ENCODE results near the gene VTI1A.

The VTI1A gene

GRCh38 chr10:112672706-112673105 lies 225.7 kb downstream of the VTI1A start:
- H3K27ac ChIP-seq (ENCODE audit: low read length): no peak overlapping the region
- no peak overlapping the region for H3K9ac ChIP-seq (ENCODE audit: low read depth, low read length)
- H3K36me3 ChIP-seq (ENCODE audit: insufficient read depth, low read depth, low read length): no peaks in the 10 kb centered on the region
- H3K27me3 ChIP-seq (ENCODE audit: insufficient read depth, low read length): no peaks in the 10 kb centered on the region
- H3K4me1 ChIP-seq (ENCODE audit: insufficient read depth, low read length): peaks cover 19% of the 10 kb centered on the region
- H3K4me3 ChIP-seq (ENCODE audit: low read length): no peak overlapping the region
- no peaks in the 10 kb centered on the region for H3K9me3 ChIP-seq (ENCODE audit: insufficient read depth, low read depth, low read length)

GRCh38 chr10:112675560-112676083 lies 228.6 kb downstream of the VTI1A start:
- Histone ChIP-seq H3K9me3 (ENCODE audit: insufficient read depth, low read depth, low read length) (no peaks in the 10 kb centered on the region), H3K27ac (ENCODE audit: low read length) (no peak overlapping the region), H3K9ac (ENCODE audit: low read depth, low read length) (no peak overlapping the region), H3K36me3 (ENCODE audit: insufficient read depth, low read depth, low read length) (no peaks in the 10 kb centered on the region), H3K27me3 (ENCODE audit: insufficient read depth, low read length) (no peaks in the 10 kb centered on the region), H3K4me3 (ENCODE audit: low read length) (no peak overlapping the region), H3K4me1 (ENCODE audit: insufficient read depth, low read length) (peaks cover 33% of the 10 kb centered on the region)

GRCh38 chr10:112677689-112678088 lies 230.7 kb downstream of the VTI1A start:
- Histone ChIP-seq H3K9ac (ENCODE audit: low read depth, low read length) (no peak overlapping the region), H3K27ac (ENCODE audit: low read length) (no peak overlapping the region), H3K36me3 (ENCODE audit: insufficient read depth, low read depth, low read length) (no peaks in the 10 kb centered on the region)

GRCh38 chr10:112678581-112678980 lies 231.6 kb downstream of the VTI1A start:
- peaks cover 27% of the 10 kb centered on the region for H3K4me1 ChIP-seq (ENCODE audit: insufficient read depth, low read length)
- no peaks in the 10 kb centered on the region for H3K27me3 ChIP-seq (ENCODE audit: insufficient read depth, low read length)
- H3K27ac ChIP-seq (ENCODE audit: low read length): peak overlapping the region; percentile 96
- H3K36me3 ChIP-seq (ENCODE audit: insufficient read depth, low read depth, low read length): no peaks in the 10 kb centered on the region
- peak overlapping the region; percentile 32; the same call in 1 of the 2 replicates for H3K4me3 ChIP-seq (ENCODE audit: low read length)
- H3K9me3 ChIP-seq (ENCODE audit: insufficient read depth, low read depth, low read length): no peaks in the 10 kb centered on the region
- peak overlapping the region; percentile 47; the same call in 1 of the 2 replicates for H3K9ac ChIP-seq (ENCODE audit: low read depth, low read length)

More at GRCh38 chr10:112677689-112678088, 230.7 kb downstream of the VTI1A start:
- Histone ChIP-seq H3K27me3 (ENCODE audit: insufficient read depth, low read length) (no peaks in the 10 kb centered on the region), H3K9me3 (ENCODE audit: insufficient read depth, low read depth, low read length) (no peaks in the 10 kb centered on the region), H3K4me1 (ENCODE audit: insufficient read depth, low read length) (peaks cover 27% of the 10 kb centered on the region), H3K4me3 (ENCODE audit: low read length) (no peak overlapping the region)

GRCh38 chr10:112678987-112679386 lies 232.0 kb downstream of the VTI1A start:
- no peaks in the 10 kb centered on the region for H3K9me3 ChIP-seq (ENCODE audit: insufficient read depth, low read depth, low read length)
- H3K36me3 ChIP-seq (ENCODE audit: insufficient read depth, low read depth, low read length): no peaks in the 10 kb centered on the region
- H3K4me3 ChIP-seq (ENCODE audit: low read length): 0 out of 2 replicates have a peak overlapping the region, but pooled peaks have one; percentile 18
- no peaks in the 10 kb centered on the region for H3K27me3 ChIP-seq (ENCODE audit: insufficient read depth, low read length)
- peaks cover 27% of the 10 kb centered on the region for H3K4me1 ChIP-seq (ENCODE audit: insufficient read depth, low read length)
- H3K9ac ChIP-seq (ENCODE audit: low read depth, low read length): peak overlapping the region; percentile 47; the same call in 1 of the 2 replicates
- H3K27ac ChIP-seq (ENCODE audit: low read length): no peak overlapping the region

GRCh38 chr10:112679392-112679791 lies 232.4 kb downstream of the VTI1A start:
- H3K4me1 ChIP-seq (ENCODE audit: insufficient read depth, low read length): peaks cover 27% of the 10 kb centered on the region
- H3K27me3 ChIP-seq (ENCODE audit: insufficient read depth, low read length): no peaks in the 10 kb centered on the region
- peak overlapping the region; percentile 47; the same call in 1 of the 2 replicates for H3K9ac ChIP-seq (ENCODE audit: low read depth, low read length)
- H3K27ac ChIP-seq (ENCODE audit: low read length): peak overlapping the region; percentile 30
- H3K4me3 ChIP-seq (ENCODE audit: low read length): peak overlapping the region; percentile 18; the same call in 1 of the 2 replicates
- no peaks in the 10 kb centered on the region for H3K36me3 ChIP-seq (ENCODE audit: insufficient read depth, low read depth, low read length)
- H3K9me3 ChIP-seq (ENCODE audit: insufficient read depth, low read depth, low read length): no peaks in the 10 kb centered on the region

- no peaks in the 10 kb centered on the region for H3K27me3 ChIP-seq (ENCODE audit: insufficient read depth, low read length)
- no peak overlapping the region for H3K27ac ChIP-seq (ENCODE audit: low read length)
- no peaks in the 10 kb centered on the region for H3K36me3 ChIP-seq (ENCODE audit: insufficient read depth, low read depth, low read length)
- H3K9me3 ChIP-seq (ENCODE audit: insufficient read depth, low read depth, low read length): no peaks in the 10 kb centered on the region
- H3K9ac ChIP-seq (ENCODE audit: low read depth, low read length): no peak overlapping the region
- H3K4me1 ChIP-seq (ENCODE audit: insufficient read depth, low read length): peaks cover 27% of the 10 kb centered on the region
- H3K4me3 ChIP-seq (ENCODE audit: low read length): no peak overlapping the region
Observed at GRCh38 chr10:112680586-112680985, 233.6 kb downstream of the VTI1A start.

GRCh38 chr10:112687647-112688046 lies 240.6 kb downstream of the VTI1A start:
- no peaks in the 10 kb centered on the region for H3K9me3 ChIP-seq (ENCODE audit: insufficient read depth, low read depth, low read length)
- no peak overlapping the region for H3K4me3 ChIP-seq (ENCODE audit: low read length)
- no peaks in the 10 kb centered on the region for H3K36me3 ChIP-seq (ENCODE audit: insufficient read depth, low read depth, low read length)
- H3K27me3 ChIP-seq (ENCODE audit: insufficient read depth, low read length): no peaks in the 10 kb centered on the region
- no peak overlapping the region for H3K27ac ChIP-seq (ENCODE audit: low read length)
- no peak overlapping the region for H3K9ac ChIP-seq (ENCODE audit: low read depth, low read length)
- peaks cover 4% of the 10 kb centered on the region for H3K4me1 ChIP-seq (ENCODE audit: insufficient read depth, low read length)

DNA sequence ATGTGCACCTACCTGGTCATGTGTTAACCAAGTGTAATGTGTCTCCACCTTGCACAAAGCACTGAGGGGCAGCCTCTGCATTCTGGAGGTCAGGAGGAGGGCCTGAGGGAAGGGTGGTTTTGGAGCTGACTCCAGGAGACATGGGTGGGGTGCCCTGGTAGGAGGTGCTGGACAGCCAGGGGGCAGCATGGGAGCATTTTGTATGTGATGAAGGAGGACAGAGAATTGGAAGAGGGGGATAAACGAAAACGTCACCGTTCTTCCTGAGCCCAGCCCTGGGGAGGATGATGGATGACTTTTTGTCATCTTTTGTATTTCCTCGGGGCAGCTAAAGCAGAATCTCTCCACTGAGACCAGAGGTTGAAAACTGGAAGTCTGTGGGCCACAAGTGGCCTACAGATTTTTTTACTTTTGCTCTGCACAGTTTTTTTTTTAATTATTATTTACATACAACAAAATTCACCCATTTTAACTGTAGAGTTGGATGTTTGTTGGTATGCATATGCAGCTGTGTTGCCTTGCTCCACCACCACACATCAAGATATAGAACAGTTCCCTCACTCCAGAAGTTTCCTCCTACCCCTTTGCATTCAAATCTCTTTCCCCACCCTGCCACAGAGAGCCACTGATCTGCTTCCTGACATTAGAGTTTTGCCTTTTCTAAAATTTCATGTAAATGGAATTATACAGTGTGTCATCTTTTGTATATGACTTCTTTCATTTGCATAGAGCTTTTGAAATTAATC lies 242.5 kb downstream of the VTI1A start:
- Histone ChIP-seq H3K9me3 (ENCODE audit: insufficient read depth, low read depth, low read length) (no peaks in the 10 kb centered on the region), H3K4me3 (ENCODE audit: low read length) (no peak overlapping the region), H3K36me3 (ENCODE audit: insufficient read depth, low read depth, low read length) (no peaks in the 10 kb centered on the region), H3K9ac (ENCODE audit: low read depth, low read length) (no peak overlapping the region), H3K4me1 (ENCODE audit: insufficient read depth, low read length) (peaks cover 4% of the 10 kb centered on the region), H3K27me3 (ENCODE audit: insufficient read depth, low read length) (no peaks in the 10 kb centered on the region), H3K27ac (ENCODE audit: low read length) (no peak overlapping the region)

DNA sequence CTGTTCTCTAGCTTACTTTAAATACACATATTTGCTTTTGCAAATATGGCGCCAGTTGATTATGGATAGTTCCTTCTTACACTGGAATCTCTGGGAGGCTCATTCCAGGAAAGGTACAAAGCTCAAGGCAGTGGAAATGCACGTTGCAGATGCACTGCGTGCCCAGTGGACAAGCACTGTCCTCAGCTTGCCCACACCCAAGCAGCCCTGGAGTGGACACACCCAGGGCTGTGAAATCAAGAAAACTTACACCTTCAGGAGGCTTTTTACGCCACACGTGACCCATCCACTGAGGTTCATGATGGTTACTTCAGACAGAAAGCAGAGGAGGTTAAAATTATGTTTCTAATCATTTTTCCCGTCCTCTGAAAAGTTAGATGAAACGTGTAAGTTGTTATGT lies 248.5 kb downstream of the VTI1A start:
- H3K27ac ChIP-seq (ENCODE audit: low read length): no peak overlapping the region
- H3K36me3 ChIP-seq (ENCODE audit: insufficient read depth, low read depth, low read length): no peaks in the 10 kb centered on the region
- no peaks in the 10 kb centered on the region for H3K27me3 ChIP-seq (ENCODE audit: insufficient read depth, low read length)
- H3K4me1 ChIP-seq (ENCODE audit: insufficient read depth, low read length): no peaks in the 10 kb centered on the region
- no peak overlapping the region for H3K4me3 ChIP-seq (ENCODE audit: low read length)
- no peak overlapping the region for H3K9ac ChIP-seq (ENCODE audit: low read depth, low read length)
- H3K9me3 ChIP-seq (ENCODE audit: insufficient read depth, low read depth, low read length): no peaks in the 10 kb centered on the region

DNA sequence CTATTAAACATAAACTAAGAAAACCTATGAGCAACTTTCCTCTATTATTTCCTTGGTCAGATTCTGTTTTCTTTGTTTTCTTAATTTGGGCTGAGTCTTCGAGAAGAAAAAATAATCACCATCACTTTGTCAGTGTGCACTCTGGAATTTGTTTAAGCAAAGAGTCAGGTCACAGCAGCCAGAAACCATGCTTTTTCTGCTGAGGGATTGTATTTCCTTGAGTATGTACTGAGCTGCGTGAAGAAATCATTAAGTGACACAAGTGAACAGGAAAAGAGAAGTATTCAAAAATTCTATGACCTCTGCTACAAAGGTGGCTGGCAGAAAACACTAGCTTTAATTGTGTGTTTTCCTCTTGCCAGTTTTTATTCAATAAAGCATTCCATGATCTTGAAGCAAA lies 249.6 kb downstream of the VTI1A start:
- Histone ChIP-seq H3K9ac (ENCODE audit: low read depth, low read length) (no peak overlapping the region), H3K4me1 (ENCODE audit: insufficient read depth, low read length) (no peaks in the 10 kb centered on the region), H3K36me3 (ENCODE audit: insufficient read depth, low read depth, low read length) (no peaks in the 10 kb centered on the region), H3K27me3 (ENCODE audit: insufficient read depth, low read length) (no peaks in the 10 kb centered on the region), H3K9me3 (ENCODE audit: insufficient read depth, low read depth, low read length) (no peaks in the 10 kb centered on the region), H3K4me3 (ENCODE audit: low read length) (no peak overlapping the region), H3K27ac (ENCODE audit: low read length) (no peak overlapping the region)

DNA sequence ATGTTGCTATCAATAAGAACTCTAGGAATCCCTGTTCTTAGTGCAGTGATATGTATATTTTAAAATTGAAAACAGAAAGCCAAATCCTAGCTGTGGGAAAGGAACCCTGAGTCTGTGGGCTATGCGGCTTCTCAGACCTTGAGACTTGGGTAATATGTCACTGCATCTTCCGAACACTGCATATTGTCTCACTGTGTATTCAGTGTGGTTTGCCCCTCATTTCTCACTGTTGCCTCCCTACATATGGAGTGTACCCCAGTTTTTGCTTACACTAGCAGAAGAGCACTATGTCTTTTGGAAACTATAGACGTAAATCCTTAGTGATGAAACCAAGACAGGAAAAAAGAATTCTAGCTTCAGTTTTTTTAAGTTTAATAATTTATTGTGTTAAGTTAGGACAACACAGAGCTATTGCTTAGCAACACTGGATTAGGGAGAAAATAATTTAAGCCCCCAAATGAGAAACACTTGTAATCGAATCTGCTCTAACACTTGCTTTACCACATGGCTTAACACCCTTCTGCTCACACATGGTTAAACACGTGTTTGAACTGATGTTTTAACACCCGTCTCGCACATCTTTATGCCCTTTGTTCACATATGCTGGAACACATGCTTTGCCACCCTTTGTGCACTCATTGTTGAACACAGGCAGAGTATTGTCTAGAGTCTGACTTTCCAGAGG lies 251.3 kb downstream of the VTI1A start:
- no peaks in the 10 kb centered on the region for H3K4me1 ChIP-seq (ENCODE audit: insufficient read depth, low read length)
- H3K9me3 ChIP-seq (ENCODE audit: insufficient read depth, low read depth, low read length): no peaks in the 10 kb centered on the region

More for the DNA sequence above, 251.3 kb downstream of the VTI1A start:
- Histone ChIP-seq H3K27me3 (ENCODE audit: insufficient read depth, low read length) (no peaks in the 10 kb centered on the region), H3K4me3 (ENCODE audit: low read length) (no peak overlapping the region), H3K36me3 (ENCODE audit: insufficient read depth, low read depth, low read length) (no peaks in the 10 kb centered on the region), H3K9ac (ENCODE audit: low read depth, low read length) (no peak overlapping the region), H3K27ac (ENCODE audit: low read length) (no peak overlapping the region)

Data from iPS-20b (cell line).